Hematopoietic multipotent progenitor cell treated with erythropoietin and hydrocortisone succinate and interleukin-3 and kit ligand, for 4 days (in vitro differentiated cells): ENCODE results near the gene ORAI1.
A peak's percentile ranks its signal among the peaks of the same experiment; 100 is the strongest.
"Not testable (repeated sequence)": the region's sequence is repeated elsewhere in the genome, so short reads cannot be mapped to it uniquely, and the experiment has no call there.

Source experiments
- DNase-seq: peaks from one replicate; pipeline ENCODE4 v3.0.0-alpha.2; 2015

ORAI1 gene

DNA sequence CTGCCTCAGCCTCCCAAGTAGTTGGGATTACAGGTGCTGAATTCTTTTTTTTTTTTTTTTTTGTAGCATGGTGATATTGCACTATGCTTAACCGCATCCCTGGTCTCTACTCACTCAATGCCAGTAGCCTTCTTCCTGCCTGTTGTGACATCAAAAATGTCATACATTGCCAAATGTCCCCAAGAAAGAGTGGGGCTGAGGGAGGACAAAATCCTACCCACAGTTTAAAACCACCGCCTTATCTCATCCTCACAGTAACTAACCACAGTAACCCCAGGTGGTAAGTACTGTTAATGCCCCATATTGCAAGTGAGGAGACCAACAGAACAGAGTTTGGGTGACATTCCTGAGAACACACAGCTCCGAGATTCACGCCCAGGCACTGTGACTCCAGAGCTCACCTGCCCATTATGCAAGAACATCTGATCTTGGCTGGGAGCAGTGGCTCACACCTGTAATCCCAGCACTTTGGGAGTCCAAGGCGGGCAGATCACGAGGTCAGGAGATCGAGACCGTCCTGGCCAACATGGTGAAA, 23.6 kb downstream of the ORAI1 start:
- peak; percentile 99 for DNase-seq

DNA sequence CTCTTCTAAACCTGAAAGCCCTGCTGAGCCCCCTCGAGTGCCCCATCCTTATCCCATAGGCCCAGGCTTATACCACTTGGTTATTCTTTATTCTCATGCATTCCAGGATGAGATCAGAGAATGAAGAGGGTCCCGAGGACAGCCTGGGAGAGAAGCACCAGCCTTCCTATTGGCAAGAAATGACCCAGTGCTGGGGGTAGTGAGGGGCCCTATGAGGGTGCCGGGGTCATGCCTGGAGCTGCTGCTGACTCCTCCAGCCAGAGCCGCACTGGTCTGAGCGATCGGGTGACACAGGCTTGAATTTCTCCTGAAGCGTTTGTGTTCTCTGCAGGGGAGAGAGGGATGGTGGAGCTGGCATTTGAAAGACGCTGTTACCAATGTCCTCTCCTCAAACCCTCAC, 25.0 kb downstream of the ORAI1 start:
- DNase-seq: no peak

DNA sequence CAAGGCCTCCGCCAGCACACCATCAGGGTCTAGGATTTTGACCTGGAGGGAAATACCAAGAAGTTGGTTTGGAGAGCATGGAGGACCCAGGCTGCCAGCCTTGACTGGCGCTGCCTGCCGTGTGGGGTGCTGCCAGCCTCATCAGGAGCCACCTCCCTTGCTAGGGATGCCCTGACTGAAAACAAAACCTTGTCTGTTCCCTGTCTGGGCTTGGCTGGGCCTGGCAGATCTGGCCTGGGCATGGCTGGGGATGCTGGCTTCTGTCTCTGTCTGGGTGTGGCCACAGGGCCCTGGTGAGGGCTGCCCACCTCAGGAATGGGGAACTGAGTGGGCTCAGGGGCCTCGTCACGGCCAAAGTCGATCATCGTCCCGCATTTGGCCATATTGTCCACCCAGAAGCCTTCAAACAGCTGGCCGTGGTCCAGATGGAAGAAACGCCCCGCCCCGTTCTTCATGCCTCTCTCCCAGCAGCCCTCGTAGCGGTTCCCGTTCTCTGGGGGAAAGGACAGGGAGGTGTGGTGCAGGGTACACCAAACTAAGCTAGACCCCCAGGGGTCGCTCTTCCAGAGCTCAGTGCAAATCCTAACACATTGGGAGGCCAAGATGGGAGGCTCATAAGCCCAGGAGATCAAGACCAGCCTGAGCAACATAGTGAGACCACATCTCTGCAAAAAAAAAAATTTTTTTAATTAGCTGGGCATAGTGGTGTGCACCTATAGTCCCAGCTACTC, 26.6 kb downstream of the ORAI1 start:
- no peak for DNase-seq

DNA sequence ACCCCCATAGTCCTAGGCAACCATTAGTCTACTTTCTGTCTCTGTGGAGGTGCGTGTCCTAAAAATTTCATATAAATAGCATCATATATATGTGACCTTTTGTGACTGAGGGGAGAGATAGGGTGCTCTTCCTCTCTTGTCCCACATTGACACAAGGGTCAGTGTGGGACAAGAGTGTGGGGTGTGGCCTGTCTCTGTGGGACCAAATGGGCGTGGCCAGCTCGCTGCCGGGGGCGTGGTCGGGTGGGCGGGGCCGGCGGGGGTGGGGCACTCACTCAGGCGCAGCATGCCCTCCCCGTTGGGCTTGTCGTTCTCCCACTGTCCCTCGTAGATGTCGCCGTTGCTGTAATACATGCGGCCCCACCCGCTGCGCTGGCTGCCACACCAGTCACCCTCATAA, 27.7 kb downstream of the ORAI1 start:
- peak; percentile 63 for DNase-seq

DNA sequence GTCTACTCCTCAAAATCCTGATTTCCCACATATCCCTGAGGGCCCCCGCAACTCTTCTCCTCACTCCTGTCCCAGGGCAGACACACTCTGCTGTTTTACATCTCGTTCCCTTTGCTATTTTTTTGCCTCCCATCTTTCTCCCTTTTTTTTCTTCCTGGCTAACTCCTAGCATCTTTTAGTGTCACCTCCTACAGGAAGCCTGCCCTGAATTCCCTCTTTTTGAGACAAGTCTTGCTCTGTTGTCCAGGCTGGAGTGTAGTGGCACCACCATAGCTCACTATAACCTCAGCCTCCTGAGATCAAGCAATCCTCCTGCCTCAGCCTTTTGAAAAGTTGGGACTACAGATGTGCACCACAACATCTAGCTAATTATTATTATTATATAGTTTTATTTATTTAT, 29.8 kb downstream of the ORAI1 start:
- no peak for DNase-seq

DNA sequence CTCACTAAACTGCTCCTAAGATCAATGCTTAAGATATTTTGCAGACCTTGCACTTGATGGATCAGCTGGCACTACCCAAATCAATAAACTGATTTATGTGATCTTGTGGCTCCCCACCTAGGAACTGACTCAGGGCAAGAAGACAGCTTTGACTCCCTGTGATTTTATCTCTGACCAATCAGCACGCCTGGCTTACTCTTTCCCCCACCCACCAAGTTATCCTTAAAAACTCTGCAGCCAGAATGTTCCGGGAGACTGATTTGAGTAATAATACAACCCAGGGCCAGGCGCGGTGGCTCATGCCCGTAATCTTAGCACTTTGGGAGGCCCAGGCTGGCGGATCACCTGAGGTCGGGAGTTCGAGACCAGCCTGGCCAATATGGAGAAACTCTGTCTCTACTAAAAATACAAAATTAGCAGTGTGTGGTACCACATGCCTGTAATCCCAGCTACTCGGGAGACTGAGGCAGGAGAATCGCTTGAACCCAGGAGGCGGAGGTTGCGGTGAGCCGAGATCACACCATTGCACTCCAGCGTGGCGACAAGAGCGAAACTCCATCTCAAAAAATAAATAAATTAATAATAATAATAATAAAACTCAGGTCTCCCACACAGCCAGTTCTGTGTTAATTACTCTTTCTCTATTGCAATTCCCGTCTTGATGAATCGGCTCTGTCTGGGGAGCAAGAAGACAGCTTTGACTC, 31.1 kb downstream of the ORAI1 start:
- DNase-seq: no peak

DNA sequence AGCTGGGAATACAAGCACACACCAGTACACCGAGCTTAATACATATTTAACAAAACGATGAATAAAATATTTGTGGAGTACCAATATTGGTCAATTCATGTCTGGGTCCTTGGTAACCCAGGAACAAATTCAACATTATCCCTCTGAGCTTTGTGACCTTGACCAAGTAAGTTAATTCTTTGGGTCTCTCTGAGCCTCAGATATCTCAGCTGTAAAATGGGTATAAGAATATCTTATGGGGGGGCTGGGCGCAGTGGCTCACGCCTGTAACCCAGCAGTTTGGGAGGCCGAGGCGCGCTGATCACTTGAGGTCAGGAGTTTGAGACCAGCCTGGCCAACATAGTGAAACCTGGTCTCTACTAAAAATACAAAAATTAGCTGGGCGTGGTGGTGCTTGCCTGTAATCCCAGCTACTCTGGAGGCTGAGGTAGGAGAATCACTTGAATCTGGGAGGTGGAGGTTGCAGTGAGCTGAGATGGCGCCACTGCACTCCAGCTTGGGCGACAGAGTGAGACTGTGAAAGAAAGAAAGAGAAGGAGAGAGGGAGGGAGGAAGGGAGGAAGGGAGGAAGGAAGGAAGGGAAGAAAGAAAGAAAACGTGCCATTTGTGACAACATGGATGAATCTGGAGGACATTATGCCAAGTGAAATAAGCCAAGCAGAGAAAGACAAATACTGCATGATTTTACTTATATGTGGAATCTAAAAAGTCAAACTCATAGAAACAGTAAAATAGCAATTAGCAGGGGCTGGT, 35.2 kb downstream of the ORAI1 start:
- not testable (repeated sequence) for DNase-seq

DNA sequence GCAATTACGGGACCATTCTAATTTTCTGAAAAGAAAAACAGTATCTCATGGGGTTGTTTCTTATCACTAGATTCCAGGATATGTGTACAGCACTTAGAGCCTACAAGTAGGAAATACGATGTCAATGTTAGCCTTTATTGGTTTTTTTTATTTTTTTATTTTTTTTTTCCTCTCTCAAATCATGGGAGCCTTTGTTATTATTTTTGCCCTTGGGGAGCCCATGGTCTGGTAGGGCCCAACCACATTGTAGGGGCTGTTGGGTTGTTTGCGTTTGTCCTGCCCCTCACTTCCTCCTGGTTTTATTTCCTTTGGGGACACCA, 37.2 kb downstream of the ORAI1 start:
- DNase-seq: no peak

DNA sequence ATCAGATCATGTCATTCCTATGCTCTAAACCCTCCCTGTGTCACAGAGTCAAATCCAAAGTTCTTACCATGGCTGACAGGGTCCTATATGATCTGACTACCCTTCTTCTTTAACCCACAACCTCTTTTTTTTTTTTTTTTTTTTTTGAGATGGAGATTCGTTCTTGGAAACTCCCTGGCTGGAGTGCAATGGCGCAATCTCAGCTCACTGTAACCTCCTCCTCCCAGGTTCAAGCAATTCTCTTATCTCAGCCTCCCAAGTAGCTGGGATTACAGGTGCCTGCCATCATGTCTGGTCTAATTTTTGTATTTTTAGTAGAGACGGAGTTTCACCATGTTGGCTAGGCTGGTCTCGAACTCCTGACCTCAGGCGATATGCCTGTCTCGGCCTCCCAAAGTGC, 40.5 kb downstream of the ORAI1 start:
- not testable (repeated sequence) for DNase-seq

DNA sequence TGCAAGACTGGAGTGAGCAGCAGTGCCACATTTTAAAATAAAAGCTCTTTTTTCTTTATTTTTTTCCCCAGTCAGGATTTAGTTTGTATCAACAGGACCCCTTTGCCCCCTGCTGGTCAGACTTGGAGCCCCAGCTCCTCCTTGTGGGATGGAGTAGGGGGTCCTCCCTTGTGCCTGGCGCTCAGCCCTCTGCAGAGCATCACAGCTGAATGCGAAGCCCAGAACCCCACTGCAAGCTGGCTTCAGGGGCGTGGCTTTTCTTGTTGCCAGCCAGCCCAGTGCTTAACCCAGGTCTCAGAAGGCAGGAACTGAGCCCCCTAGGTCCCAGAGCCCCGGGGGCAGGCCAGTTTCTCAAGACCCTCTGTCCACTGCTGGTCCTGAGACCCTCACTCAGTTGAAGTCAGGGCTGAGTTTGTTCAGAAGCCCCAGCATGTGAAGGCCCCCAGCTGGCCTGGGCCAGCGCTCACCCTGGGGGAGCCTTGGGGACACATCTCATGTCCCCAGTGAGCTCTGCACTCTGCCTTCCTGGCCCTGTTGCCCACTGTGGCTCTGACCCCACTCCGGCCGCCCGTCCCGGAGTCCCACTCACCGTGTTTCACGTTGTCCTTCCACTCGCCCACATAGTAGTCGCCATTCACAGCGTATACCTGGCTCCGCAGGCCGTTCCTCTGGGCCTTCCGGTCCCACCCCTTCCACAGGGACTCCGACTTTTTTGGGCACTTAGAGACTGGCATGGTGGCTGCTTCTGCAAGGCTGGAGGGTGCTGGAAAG, 42.6 kb downstream of the ORAI1 start:
- DNase-seq: peak; percentile 87

DNA sequence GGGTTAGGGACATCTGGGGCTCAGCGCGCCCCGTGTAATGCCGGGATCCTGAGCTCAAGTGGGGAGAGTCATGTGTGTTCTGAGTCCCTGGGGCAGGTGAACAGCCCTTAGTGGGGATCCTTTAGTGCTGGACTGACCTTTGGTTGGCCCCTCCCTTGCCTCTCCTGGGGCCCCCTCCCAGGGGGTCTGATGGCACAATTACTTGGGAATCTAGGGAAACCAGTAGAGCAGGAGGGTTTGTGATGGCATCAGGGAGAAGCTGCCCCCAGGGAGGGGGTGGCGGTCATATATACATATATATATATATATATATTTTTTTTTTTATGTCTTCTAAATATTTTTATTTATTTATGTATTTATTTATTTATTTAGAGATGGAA, 43.2 kb downstream of the ORAI1 start, which contains the start of gene MORN3:
MORN3 (minus strand) TSS at position 134 of the 380 bp plus-strand sequence. CDS start 171 bp downstream, outside the sequence.
- no peak for DNase-seq

DNA sequence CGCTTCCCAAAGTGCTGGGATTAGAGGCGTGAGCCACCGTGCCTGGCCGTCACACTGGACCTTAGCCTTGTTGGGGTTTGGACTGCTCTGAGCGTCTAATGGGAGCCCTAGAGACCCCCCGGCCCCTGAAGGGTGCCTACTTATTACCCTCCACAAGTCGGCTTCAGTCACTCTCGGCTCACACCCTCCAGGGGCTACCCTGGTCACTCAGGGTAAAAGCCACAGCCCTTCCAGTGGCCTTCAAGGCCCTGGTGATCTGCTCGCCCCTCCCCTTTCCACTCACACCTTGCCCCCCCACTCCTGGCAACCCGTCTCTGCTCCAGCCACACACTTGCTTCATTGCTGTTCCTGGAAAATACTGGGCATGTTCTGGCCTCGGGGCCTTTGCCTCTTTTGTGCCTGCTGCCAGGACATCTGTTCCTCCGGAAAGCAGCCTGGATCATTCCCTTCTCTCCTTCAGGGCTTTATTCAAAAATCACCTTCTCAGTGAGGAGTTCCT, 46.7 kb downstream of the ORAI1 start:
- DNase-seq: no peak

DNA sequence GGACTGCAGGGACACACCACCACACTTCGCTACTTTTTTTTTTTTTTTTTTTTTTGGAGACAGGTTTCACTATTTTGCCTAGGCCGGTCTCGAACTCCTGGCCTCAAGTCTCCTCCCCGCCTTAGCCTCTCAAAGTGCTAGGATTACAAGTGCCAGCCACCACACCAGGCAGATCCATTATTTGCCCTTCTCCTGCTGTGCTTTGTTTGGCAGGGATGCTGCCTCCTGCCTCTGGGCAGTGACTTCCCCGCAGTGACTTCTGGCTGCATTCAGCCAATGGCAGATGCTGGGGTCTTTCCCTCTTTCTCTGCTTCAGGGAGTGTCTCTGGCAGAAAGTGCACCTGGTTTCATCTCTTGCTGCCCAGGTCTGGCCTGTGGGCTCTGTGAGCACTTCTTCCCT, 49.9 kb downstream of the ORAI1 start:
- DNase-seq: no peak

DNA sequence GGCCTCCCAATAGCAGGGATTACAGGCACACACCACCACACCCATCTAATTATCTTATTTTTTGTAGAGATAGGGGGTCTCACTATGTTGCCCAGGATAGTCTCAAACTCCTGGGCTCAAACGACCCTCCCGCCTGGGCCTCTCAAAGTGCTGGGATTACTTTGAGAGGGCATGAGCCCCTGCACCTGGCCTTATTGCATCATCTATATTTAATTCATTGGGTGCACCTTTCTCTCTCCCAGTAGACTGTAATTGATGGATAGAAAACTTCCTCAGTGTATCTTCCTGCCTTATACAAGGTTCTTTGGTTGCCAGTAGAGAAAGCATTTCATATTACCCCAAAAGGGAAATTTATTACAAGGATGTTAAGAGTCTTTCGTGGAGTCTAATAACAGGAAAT, 52.0 kb downstream of the ORAI1 start:
- no peak for DNase-seq

DNA sequence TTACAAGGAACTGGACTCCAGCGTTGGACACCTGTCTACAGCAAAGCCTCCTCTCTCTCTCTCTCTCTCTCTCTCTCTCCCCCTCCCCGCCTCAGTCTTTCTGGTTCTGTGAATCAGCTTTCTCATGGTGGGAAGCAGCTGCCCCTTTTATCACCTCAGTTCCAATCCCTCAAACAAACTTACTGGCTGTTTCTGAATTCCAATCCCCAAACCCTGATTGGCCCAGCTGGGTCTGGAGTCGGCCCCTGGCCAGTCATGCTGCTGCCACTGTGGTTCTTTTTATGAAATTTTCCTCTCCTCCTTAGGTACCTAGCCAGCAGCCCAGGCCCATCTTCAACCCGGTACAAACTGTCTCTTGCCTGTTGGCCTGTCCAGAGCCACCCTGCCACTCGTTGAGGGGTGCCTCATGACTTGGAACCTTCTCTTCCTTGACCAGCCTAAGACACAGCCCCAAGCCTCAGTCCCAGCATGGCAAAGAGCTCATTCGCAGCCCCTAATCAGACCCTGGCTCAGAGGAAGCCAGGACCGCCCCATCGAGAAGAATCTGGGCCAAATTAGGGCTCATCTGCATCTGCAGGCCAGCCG, 52.5 kb downstream of the ORAI1 start:
- DNase-seq: no peak

DNA sequence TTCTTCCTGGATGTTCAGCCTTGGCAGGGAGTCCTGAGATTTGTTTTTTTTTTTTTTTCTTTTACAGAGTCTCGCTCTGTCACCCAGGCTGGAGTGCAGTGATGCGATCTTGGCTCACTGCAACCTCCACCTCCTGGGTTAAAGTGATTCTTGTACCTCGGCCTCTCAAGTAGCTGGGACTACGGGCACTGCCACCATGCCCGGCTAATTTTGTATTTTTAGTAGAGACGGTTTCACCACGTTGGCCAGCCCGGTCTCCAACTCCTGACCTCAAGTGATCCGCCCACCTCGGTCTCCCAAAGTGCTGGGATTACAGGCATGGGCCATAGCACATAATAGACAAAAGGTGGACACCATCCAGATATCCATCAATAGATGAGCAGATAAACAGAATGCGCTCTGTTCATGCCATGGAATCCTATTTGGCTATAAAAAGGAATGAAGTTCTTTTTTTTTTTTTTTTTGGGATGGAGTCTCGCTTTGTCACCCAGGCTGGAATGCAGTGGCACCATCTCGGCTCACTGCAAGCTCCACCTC, 53.4 kb downstream of the ORAI1 start:
- DNase-seq: not testable (repeated sequence)

DNA sequence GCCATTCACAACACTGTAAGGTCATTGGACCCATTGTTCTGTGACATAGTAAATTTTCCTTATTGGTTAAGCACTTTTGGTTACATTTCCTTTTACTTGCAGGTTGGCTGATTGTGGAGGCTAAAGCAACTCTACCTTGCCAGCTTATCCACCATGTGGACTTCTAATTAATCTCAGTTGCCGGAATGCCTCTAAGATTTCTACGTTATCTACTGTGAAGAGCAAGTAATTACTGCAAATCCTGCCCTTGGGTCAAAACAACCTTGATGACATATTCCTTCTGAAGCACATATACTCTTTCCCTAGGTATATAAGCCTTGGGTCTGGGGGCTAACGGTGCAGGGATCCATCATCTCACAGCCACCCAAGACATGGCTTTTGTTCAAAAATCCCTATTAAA, 62.6 kb downstream of the ORAI1 start:
- no peak for DNase-seq

DNA sequence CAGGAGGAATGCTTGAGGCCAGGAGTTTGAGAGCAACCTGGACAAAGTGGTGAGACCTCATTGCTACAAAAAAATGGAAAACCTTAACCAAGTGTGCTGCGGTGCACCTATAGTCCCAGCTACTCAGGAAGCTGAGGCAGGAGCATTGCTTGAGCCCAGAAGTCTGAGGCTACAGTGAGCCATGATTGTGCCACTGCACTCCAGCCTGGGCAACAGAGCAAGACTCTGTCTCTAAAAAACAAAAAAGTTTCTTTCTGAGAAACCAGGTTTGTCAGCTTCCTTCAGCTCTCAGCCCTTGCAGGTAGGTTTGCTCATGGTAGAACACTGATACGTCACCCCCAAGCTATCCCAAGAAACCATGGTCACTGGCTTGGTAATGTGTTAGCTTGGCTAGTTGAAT, 63.1 kb downstream of the ORAI1 start:
- DNase-seq: no peak
